Measurements from ENCODE around the gene CCDC187. TPM values are rescaled to one million over a fixed set of nuclear protein-coding genes. Genes with fewer than 3 reads are reported as not detected.

The CCDC187 gene
- total RNA-seq, 1 experiment from 2014 or later: 2.7 TPM

GRCh38 chr9:136280535-136281315 is 23.2 kb downstream of the CCDC187 start:
- no peak overlapping the region for H3K27ac ChIP-seq
- ChIA-PET CTCF (no interaction called here), POLR2A (ENCODE audit: unreplicated experiment) (no interaction called here)
- no peak overlapping the region for H2AFZ ChIP-seq
- no peak overlapping the region for H3K4me2 ChIP-seq
- no peaks in the 10 kb centered on the region for H3K4me1 ChIP-seq (replicated peaks; ENCODE audit: insufficient read depth)
- DNase-seq: no peak
- H3K4me3 ChIP-seq: no peak overlapping the region
- peaks cover 61% of the 10 kb centered on the region for H3K27me3 ChIP-seq (ENCODE audit: insufficient read depth, low read depth)
- no TSS peak for BruUV-seq (replicated peaks)
- no peaks in the 10 kb centered on the region for H4K20me1 ChIP-seq (ENCODE audit: insufficient read depth)
- no peaks in the 10 kb centered on the region; the same call in 1 of the 2 replicates for H3F3A ChIP-seq (ENCODE audit: insufficient read depth, low read depth)
- H3K9me3 ChIP-seq (ENCODE audit: insufficient read depth, low read depth): no peaks in the 10 kb centered on the region
- no peaks in the 10 kb centered on the region for H3K9me2 ChIP-seq (ENCODE audit: insufficient read depth)
- H3K36me3 ChIP-seq (ENCODE audit: low read depth): no peaks in the 10 kb centered on the region
- H3K79me2 ChIP-seq (ENCODE audit: low read depth): no peaks in the 10 kb centered on the region
- intact Hi-C loops (cut with micrococcal nuclease; ENCODE audit: unreplicated experiment): loop anchor here (5.0 to 10.0 kb wide), 2 partner anchors 53 to 316 kb away; partner anchors contain the start of gene UBAC1
- no peak for TF ChIP-seq EZH2 (IDR thresholded peaks at IDR 0.05; ENCODE audit: low read depth)
- TF ChIP-seq, protein P1, sequence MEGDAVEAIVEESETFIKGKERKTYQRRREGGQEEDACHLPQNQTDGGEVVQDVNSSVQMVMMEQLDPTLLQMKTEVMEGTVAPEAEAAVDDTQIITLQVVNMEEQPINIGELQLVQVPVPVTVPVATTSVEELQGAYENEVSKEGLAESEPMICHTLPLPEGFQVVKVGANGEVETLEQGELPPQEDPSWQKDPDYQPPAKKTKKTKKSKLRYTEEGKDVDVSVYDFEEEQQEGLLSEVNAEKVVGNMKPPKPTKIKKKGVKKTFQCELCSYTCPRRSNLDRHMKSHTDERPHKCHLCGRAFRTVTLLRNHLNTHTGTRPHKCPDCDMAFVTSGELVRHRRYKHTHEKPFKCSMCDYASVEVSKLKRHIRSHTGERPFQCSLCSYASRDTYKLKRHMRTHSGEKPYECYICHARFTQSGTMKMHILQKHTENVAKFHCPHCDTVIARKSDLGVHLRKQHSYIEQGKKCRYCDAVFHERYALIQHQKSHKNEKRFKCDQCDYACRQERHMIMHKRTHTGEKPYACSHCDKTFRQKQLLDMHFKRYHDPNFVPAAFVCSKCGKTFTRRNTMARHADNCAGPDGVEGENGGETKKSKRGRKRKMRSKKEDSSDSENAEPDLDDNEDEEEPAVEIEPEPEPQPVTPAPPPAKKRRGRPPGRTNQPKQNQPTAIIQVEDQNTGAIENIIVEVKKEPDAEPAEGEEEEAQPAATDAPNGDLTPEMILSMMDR (conservative IDR thresholded peaks at IDR 0.05): no peak

- intact Hi-C loops (cut with micrococcal nuclease; ENCODE audit: unreplicated experiment): no loop called here
- Histone ChIP-seq H3F3A (ENCODE audit: insufficient read depth, low read depth) (no peaks in the 10 kb centered on the region; the same call in 1 of the 2 replicates), H3K4me1 (replicated peaks; ENCODE audit: insufficient read depth) (no peaks in the 10 kb centered on the region), H3K4me3 (no peak overlapping the region), H2AFZ (no peak overlapping the region), H3K27me3 (ENCODE audit: insufficient read depth, low read depth) (peaks cover 63% of the 10 kb centered on the region), H4K20me1 (ENCODE audit: insufficient read depth) (no peaks in the 10 kb centered on the region), H3K9me3 (ENCODE audit: insufficient read depth, low read depth) (no peaks in the 10 kb centered on the region), H3K27ac (no peak overlapping the region), H3K4me2 (no peak overlapping the region), H3K36me3 (ENCODE audit: low read depth) (no peaks in the 10 kb centered on the region), H3K9me2 (ENCODE audit: insufficient read depth) (no peaks in the 10 kb centered on the region), H3K79me2 (ENCODE audit: low read depth) (no peaks in the 10 kb centered on the region)
- no TSS peak for BruUV-seq (replicated peaks)
- POLR2A ChIA-PET (ENCODE audit: unreplicated experiment): no interaction called here
- CTCF ChIA-PET: no interaction called here
- no peak for TF ChIP-seq EZH2 (IDR thresholded peaks at IDR 0.05; ENCODE audit: low read depth)
- TF ChIP-seq, protein P1 (conservative IDR thresholded peaks at IDR 0.05): no peak
- no peak for DNase-seq
These were observed 24.4 kb downstream of the CCDC187 start for GRCh38 chr9:136279471-136279870.

DNA sequence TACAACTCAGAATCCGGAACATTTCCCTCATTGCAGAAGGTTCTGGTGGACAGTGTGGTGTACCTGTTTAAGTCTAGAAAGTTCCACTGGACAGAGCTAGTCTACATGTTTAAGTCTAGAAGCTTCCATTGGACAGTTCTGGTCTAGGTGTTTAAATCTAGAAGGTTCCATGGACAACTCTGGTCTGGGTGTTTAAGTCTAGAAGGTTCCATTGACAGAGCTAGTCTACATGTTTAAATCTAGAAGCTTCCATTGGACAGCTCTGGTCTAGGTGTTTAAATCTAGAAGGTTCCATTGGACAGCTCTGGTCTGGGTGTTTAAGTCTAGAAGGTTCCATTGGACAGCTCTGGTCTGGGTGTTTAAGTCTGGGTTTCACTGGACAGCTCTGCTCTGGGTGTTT is 25.0 kb downstream of the CCDC187 start:
- DNase-seq: no peak
- no peaks in the 10 kb centered on the region for H3K4me1 ChIP-seq (replicated peaks; ENCODE audit: insufficient read depth)
- intact Hi-C loops (cut with micrococcal nuclease; ENCODE audit: unreplicated experiment): no loop called here
- no peak overlapping the region for H3K4me2 ChIP-seq
- H3K9me2 ChIP-seq (ENCODE audit: insufficient read depth): no peaks in the 10 kb centered on the region
- no peaks in the 10 kb centered on the region for H4K20me1 ChIP-seq (ENCODE audit: insufficient read depth)
- H2AFZ ChIP-seq: no peak overlapping the region
- no TSS peak for BruUV-seq (replicated peaks)
- ChIA-PET CTCF (no interaction called here), POLR2A (ENCODE audit: unreplicated experiment) (interaction anchor here (0.6 kb wide), 1 partner anchor 121 kb away, joined by 3 read pairs; the partner anchor contains the start of gene SNAPC4)
- H3K27me3 ChIP-seq (ENCODE audit: insufficient read depth, low read depth): peaks cover 66% of the 10 kb centered on the region
- H3K4me3 ChIP-seq: no peak overlapping the region
- no peaks in the 10 kb centered on the region for H3K9me3 ChIP-seq (ENCODE audit: insufficient read depth, low read depth)
- H3F3A ChIP-seq (ENCODE audit: insufficient read depth, low read depth): no peaks in the 10 kb centered on the region; the same call in 1 of the 2 replicates
- TF ChIP-seq, protein P1 (conservative IDR thresholded peaks at IDR 0.05): no peak
- no peak for TF ChIP-seq EZH2 (IDR thresholded peaks at IDR 0.05; ENCODE audit: low read depth)
- no peaks in the 10 kb centered on the region for H3K36me3 ChIP-seq (ENCODE audit: low read depth)
- no peaks in the 10 kb centered on the region for H3K79me2 ChIP-seq (ENCODE audit: low read depth)
- H3K27ac ChIP-seq: no peak overlapping the region
